Activated T-cell treated with anti-CD3 and anti-CD28 coated beads for 4 hours (primary cell): ENCODE data around the gene MUC21.
"Not testable (repeated sequence)": the region's sequence is repeated elsewhere in the genome, so short reads cannot be mapped to it uniquely, and the experiment has no call there.

Experiments
- DNase-seq: peaks from one replicate; pipeline ENCODE4 v3.0.0-alpha.2; 2020

The MUC21 gene

DNA sequence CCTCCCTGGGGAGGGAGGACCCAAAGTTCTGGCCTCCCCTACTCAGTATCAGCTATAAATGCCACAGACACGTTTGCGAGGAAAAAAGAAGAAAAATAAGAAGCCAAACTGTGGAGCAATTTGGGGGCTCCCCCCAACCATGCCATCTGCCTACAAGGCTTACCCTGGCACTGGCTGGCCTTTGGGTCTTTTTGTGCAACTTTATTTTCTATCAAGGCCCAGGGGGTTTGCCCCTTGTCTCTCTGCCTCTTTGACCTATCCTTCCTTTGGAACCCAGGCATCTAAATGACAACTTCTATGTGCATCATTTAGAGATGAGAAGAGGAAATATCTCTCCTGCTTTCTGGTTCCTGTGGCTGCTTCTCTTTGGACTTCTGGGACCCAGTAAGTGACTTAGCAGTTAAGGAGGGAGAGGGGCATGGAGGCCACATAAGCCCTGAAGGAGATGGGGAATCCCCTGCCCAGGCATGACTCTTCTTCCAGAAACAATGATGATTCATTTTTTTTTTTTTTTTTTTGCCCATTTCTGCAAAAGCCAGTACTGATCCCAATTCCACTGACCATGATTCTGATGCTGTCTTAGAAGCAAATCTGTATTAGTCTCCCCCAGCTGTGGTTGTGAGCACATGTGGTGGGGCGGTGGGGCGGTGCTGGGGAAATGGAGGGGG, 27.0 kb downstream of the MUC21 start, which contains the start of gene MUC22:
TSS of gene MUC22 (plus strand) at position 82 of the 668 bp plus-strand sequence. CDS start at position 315, 233 bp downstream.
- no peak for DNase-seq

DNA sequence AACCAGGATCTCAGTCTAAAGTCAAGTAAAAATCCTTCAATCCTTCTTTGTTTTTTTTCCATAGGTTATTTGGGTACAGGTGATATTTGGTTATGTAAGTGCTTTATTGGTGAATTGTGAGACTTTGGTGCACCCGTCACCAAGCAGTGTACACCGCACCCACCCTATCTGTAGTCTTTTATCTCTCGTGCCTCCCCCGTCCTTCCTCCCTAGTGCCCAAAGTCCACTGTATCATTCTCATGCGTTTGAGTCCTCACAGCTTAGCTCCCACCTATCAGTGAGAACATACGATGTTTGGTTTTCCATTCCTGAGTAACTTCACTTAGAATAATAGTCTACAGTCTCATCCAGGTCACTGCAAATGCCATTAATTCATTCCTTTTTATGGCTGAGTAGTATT, 27.6 kb downstream of the MUC21 start:
- DNase-seq = no peak

DNA sequence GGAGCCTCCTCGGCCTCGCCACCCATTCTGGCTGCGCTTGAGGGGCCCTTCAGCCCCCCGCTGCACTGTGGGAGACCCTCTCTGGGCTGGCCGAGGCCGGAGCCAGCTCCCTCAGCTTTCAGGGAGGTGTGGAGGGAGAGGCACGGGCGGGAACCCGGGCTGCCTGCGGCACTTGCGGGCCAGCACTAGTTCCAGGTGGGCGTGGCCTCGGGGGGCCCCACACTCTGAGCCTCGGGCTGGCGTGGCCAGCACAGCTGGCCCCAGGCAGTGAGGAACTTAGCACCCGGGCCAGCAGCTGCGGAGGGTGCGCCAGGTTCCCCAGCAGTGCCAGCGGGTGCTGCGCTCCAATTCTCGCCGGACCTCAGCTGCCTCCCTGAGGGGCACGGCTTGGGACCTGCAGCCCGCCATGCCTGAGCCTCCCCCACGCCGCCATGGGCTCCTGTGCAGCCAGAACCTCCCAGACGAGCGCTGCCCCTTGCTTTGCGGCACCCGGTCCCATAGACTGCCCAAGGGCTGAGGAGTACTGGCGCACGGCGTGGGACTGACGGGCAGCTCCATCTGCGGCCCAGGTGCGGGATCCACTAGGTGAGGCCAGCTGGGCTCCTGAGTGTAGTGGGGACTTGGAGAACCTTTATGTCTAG, 33.3 kb downstream of the MUC21 start:
- no peak for DNase-seq

DNA sequence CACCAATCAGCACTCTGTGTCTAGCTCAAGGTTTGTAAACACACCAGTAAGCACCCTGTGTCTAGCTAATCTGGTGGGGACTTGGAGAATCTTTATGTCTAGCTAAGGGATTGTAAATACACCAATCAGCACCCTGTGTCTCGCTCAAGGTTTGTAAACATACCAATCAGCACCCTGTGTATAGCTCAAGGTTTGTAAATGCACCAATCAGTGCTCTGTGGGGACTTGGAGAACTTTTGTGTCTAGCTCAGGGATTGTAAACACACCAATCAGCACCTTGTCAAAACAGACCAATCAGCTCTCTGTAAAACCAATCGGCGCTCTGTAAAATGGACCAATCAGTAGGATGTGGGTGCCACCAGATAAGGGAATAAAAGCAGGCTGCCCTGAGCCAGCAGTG, 33.9 kb downstream of the MUC21 start:
- DNase-seq = not testable (repeated sequence)

DNA sequence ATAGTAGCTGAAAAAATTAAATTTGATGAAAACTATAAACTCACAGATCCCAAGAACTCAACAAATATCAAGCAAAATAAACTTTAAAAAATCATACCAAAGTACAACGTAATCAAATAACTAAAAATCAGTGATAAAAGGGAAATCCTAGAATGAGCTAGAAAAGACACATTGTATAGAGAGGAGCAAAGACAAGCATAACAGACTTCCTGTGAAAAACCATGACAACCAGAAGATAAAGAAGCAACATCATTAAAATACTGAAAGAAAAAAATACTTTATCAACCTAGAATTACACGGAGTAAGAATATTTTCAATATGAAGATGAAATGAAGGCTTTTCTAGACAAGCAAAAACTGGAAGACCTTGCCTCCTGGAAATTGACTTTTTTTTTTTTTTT, 36.5 kb downstream of the MUC21 start:
- DNase-seq = no peak

DNA sequence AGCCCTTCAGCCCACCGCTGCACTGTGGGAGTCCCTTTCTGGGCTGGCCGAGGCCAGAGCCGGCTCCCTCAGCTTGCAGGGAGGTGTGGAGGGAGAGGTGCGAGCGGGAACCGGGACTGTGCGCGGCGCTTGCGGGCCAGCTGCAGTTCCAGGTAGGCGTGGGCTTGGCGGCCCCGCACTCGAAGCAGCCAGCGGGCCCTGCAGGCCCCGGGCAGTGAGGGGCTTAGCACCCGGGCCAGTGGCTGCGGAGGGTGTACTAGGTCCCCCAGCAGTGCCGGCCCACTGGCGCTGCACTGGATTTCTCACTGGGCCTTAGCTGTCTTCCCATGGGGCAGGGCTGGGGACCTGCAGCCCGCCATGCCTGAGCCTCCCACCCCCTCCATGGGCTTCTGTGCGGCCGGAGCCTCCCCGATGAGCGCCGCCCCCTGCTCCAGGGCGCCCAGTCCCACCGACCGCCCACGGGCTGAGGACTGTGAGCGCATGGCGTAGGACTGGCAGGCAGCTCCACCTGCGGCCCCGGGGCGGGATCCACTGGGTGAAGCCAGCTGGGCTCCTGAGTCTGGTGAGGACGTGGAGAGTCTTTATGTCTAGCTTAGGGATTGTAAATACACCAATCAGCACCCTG, 37.2 kb downstream of the MUC21 start:
- not testable (repeated sequence) for DNase-seq

DNA sequence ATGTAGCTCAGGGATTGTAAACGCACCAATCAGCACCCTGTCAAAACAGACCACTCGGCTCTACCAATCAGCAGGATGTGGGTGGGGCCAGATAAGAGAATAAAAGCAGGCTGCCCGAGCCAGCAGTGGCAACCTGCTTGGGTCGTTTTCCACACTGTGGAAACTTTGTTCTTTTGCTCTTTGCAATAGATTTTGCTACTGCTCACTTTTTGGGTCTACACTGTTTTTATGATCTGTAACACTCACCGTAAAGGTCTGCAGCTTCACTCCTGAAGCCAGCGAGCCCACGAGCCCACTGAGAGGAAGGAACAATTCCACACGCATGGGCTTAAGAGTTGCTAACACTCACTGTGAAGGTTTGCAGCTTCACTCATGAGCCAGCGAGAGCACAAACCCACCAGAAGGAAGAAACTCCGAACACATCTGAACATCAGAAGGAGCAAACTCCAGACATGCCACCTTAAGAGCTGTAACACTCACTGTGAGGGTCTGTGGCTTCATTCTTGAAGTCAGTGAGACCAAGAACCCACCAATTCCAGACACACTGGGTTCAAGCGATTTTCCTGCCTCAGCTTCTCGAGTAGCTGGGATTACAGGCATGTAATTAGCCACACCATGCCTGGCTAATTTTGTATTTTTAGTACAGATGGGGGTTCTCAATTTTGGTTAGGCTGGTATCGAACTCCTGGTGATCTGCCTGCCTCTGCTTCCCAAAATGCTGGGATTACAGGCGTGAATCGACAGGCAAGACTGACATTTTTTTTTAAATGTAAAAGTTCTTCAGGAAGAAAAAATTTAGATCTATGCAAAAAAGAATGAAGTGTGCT, 38.4 kb downstream of the MUC21 start:
- not testable (repeated sequence) for DNase-seq

DNA sequence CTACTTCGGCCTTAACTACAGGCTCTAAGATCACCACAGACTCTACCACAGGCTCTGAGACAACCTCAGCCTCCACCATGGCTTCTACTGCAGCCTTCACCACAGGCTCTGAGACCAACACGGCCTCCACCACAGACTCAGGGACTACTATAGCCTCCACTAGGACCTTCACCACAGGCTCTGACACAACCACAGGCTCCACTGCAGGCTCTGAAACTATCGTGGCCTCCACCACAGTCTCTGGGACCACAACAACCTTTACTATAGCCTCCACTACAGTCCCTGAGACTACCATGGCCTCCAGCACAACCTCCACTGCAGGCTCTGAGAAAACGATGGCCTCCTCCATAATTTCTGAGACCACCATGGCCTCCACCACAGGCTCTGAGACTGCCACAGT, 42.1 kb downstream of the MUC21 start:
- no peak for DNase-seq

DNA sequence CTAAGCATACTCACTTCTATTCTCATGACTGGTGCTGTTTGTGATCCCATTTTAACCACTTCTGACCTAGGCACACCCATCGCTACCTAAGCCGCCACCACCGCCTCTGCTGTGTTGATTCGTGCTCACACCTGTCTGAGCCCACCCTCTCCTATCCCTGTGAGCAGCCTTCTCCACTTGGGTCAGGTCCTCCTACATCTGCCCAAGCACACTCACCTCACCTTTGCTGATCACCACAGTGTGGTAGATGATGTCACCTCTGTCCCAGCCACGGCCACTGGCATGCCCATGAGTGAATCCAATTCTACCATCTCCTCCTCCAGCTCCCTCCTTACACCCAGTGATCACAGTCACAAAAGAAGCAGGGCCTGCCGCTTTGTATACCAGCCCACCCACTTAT, 47.6 kb downstream of the MUC21 start:
- DNase-seq = no peak

DNA sequence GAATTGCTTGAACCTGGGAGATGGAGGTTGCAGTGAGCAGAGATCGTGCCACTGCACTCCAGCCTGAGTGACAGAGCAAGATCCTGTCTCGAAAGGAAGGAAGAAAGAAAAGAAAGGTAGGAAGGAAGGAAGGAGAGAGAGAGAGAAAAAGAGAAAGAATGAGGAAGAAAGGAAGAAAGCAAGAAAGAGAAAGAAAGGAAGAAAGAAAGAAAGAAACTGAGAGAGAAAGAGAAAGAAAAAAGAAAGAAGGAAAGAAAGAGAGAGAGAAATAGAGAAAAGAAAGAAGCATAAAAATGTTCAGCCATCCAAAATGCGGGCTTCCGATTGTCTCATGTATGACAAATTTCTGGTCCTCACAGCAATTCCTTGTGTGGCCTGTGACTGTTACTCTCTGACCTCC, 49.6 kb downstream of the MUC21 start:
- no peak for DNase-seq

DNA sequence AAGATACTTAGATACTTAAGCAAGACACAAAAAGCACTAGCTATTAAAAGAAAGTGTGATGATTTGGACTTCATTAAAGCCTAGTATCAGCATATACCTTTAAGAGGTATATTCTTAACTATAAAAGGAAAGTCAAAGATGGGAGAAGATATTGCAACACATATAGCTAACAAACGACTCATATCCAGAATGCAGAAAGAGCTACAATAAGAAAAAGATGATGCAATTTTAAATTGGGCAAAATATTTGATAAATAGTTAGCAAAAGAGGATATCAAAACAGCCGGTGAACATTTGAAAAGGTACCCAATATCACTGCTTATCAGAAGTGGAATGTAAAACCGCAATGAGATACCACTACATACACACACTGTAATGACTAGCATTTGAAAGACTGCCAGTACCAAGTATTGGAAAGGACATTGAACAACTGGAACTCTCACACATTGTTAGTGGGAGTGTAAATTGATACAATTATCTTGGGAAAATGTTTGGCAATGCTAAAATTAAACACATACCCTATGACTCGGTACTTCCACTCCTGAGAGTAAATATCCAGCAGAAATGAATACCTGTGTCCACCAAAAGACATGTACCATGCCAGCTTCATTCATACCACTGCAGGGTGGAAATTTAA, 52.5 kb downstream of the MUC21 start:
- DNase-seq = no peak

DNA sequence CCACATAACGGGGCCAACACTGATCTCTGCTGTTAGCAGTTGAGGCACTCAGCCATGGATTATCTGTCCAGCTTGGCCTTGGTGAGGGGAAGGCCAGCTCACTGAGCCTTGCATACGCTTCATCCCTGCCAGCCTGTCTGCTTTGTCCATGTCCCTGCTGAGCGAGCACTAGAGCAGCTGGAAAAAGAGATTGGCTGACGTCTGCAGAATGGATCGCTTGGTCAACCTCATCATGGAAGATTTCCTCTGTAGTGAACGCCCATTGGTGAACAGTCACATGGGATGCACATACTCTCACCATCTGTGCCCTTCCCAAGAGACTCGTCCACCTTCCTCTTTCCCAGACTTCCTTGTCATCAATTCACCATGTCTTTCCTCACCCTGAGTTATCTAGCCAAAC, 53.7 kb downstream of the MUC21 start:
- DNase-seq = no peak

DNA sequence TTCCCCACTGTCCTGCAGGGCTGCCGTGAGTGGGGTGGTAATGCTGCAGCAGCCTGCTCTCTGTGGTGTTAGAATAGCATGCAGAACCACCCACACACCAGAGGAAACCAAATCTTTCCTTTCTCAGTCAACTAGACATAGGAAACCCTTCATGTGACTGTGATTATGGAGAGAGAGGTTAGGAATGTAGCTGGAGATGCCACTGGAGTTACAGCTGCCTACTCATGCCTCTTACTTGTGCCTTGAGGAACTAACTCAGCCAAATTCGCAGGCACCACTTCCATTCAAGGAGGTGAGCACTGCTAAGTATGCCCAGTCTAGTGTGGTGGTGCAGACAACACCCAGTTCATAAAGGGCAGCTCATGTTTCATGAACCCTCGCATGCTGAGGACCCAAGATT, 54.2 kb downstream of the MUC21 start:
- no peak for DNase-seq

DNA sequence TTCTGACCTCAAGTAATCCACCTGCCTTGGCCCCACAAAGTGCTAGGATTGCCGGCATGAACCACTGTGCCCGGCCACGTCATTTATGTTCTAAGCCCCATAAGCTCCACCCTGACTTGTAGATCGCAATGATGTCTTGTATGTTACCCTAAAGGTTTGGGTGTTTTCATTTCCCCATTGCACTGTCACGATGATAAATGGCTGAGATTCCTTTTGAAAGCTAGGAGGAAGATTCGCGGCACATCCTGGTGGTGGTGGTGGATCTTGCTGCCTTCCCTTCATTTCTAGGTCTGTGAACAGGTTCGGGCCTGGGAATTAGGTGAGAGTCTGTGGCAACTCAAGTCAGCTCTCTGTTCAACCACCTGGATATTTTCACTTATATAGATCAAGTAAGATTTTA, 55.0 kb downstream of the MUC21 start:
- no peak for DNase-seq
